LoVo (cell line): ENCODE measurements around the gene TEAD1.
A peak's percentile ranks its signal among the peaks of the same experiment; 100 is the strongest.

Experiments
- DNase-seq: peaks from one replicate; pipeline ENCODE4 v3.0.0-alpha.2; 2016; ENCODE audit warnings: low spot score

The TEAD1 gene

GRCh38 chr11:12943311-12943710 lies 269.1 kb downstream of the TEAD1 start:
- no peak for DNase-seq

- DNase-seq: no peak
These were observed 270.7 kb downstream of the TEAD1 start for GRCh38 chr11:12944889-12945288.

- no peak for DNase-seq
These were observed 275.2 kb downstream of the TEAD1 start for GRCh38 chr11:12949453-12949852.

- DNase-seq: no peak
These were observed 276.4 kb downstream of the TEAD1 start for GRCh38 chr11:12950670-12951069.

- no peak for DNase-seq
These were observed 277.2 kb downstream of the TEAD1 start for GRCh38 chr11:12951376-12951775.

- no peak for DNase-seq
These were observed 277.9 kb downstream of the TEAD1 start for GRCh38 chr11:12952094-12952493.

- DNase-seq: no peak
These were observed 284.8 kb downstream of the TEAD1 start for GRCh38 chr11:12958986-12959385.

GRCh38 chr11:12961615-12962014 lies 287.4 kb downstream of the TEAD1 start:
- DNase-seq: no peak

- DNase-seq: no peak
These were observed 288.1 kb downstream of the TEAD1 start for GRCh38 chr11:12962306-12962705.

- DNase-seq: no peak
These were observed 288.8 kb downstream of the TEAD1 start for GRCh38 chr11:12963051-12963450.

GRCh38 chr11:12963792-12964536 lies 289.7 kb downstream of the TEAD1 start:
- DNase-seq: peak; percentile 72

- no peak for DNase-seq
These were observed 290.4 kb downstream of the TEAD1 start for GRCh38 chr11:12964650-12965049.

- no peak for DNase-seq
These were observed 291.8 kb downstream of the TEAD1 start for GRCh38 chr11:12966002-12966401.

- DNase-seq: no peak
These were observed 293.9 kb downstream of the TEAD1 start for GRCh38 chr11:12968101-12968500.

GRCh38 chr11:12968826-12969225 lies 294.6 kb downstream of the TEAD1 start:
- no peak for DNase-seq

- DNase-seq: no peak
These were observed 297.7 kb downstream of the TEAD1 start for GRCh38 chr11:12971955-12972354.

GRCh38 chr11:12973528-12974181 lies 299.4 kb downstream of the TEAD1 start:
- no peak for DNase-seq

- DNase-seq: no peak
These were observed 301.0 kb downstream of the TEAD1 start for GRCh38 chr11:12975195-12975594.

GRCh38 chr11:12979928-12980689 lies 305.9 kb downstream of the TEAD1 start:
- DNase-seq: no peak

- no peak for DNase-seq
These were observed 307.7 kb downstream of the TEAD1 start for GRCh38 chr11:12981676-12982522.

- no peak for DNase-seq
These were observed 309.1 kb downstream of the TEAD1 start for GRCh38 chr11:12983336-12983735.
